WTC11 (cell line): Measurements from ENCODE around the gene CCDC136. TPM values are rescaled to one million over a fixed set of nuclear protein-coding genes. Genes with fewer than 3 reads are reported as not detected.

Source experiments
- ATAC-seq: fragments of 200-7000 bp; cut with Tn5 transposase; 2 replicates; pipeline ENCODE4 v1.10.0; 2021; ENCODE audit warnings: mild to moderate bottlenecking, moderate library complexity
- CTCF ChIA-PET: fragments of 300-600 bp; sonication (Branson Sonifier 250); formaldehyde crosslinking; loops from one replicate; lab custom pipeline; 2021; ENCODE audit warnings: antibody characterized with exemption; lab: Charles Lee
- POLR2A ChIA-PET: fragments of 350-600 bp; sonication (Branson Sonifier 250); formaldehyde crosslinking; loops from one replicate; lab custom pipeline; 2021; ENCODE audit warnings: antibody characterized with exemption; lab: Charles Lee
- DNase-seq: peaks from one replicate; pipeline ENCODE4 v3.0.0; 2021; ENCODE audit warnings: low spot score
- H3K27ac Mint-ChIP-seq: 2 replicates; pipeline ENCODE4 v1.8.0; 2021; ENCODE audit warnings: mixed read lengths
- H3K27me3 Mint-ChIP-seq: 2 replicates; pipeline ENCODE4 v1.8.0; 2021; ENCODE audit warnings: low read depth, mild to moderate bottlenecking, moderate library complexity, mixed read lengths
- H3K36me3 Mint-ChIP-seq: 2 replicates; pipeline ENCODE4 v1.8.0; 2021; ENCODE audit warnings: mixed read lengths
- H3K4me1 Mint-ChIP-seq: 2 replicates; pipeline ENCODE4 v1.8.0; 2022; ENCODE audit warnings: mixed read lengths
- H3K4me3 Mint-ChIP-seq: 2 replicates; pipeline ENCODE4 v1.8.0; 2021; ENCODE audit warnings: mild to moderate bottlenecking, moderate library complexity, mixed read lengths
- H3K9me3 Mint-ChIP-seq: 2 replicates; pipeline ENCODE4 v1.8.0; 2021; ENCODE audit warnings: mixed read lengths
- EMX1 ChIP-seq: fragments of 250-450 bp; sonication (Bioruptor Pico); IDR thresholded peaks from 2 replicates; pipeline ENCODE4 v1.8.0; 2021; ENCODE audit warnings: mild to moderate bottlenecking
- FOXJ3 ChIP-seq: sonication (generic); formaldehyde crosslinking; IDR thresholded peaks from 2 replicates; pipeline ENCODE4 v1.9.0; 2021; ENCODE audit warnings: missing genetic modification reagents, mild to moderate bottlenecking, borderline replicate concordance
- GABPB1 ChIP-seq: sonication (generic); formaldehyde crosslinking; IDR thresholded peaks from 2 replicates; pipeline ENCODE4 v1.8.1; 2023; ENCODE audit warnings: mild to moderate bottlenecking, missing genetic modification reagents
- NFE2L1 ChIP-seq: sonication (generic); formaldehyde crosslinking; IDR thresholded peaks from 2 replicates; pipeline ENCODE4 v1.8.1; 2023; ENCODE audit warnings: missing genetic modification reagents
- OVOL2 ChIP-seq: fragments of 250-450 bp; sonication (Bioruptor Pico); IDR thresholded peaks from 2 replicates; pipeline ENCODE4 v1.9.0; 2021; ENCODE audit warnings: mild to moderate bottlenecking, borderline replicate concordance
- RORB ChIP-seq: fragments of 250-450 bp; sonication (Bioruptor Pico); IDR thresholded peaks from 2 replicates; pipeline ENCODE4 v1.9.0; 2021; ENCODE audit warnings: mild to moderate bottlenecking
- TEAD1 ChIP-seq: sonication (generic); formaldehyde crosslinking; IDR thresholded peaks from 2 replicates; pipeline ENCODE4 v1.8.0; 2022; ENCODE audit warnings: mild to moderate bottlenecking, missing genetic modification reagents
- ZNF121 ChIP-seq: sonication (generic); formaldehyde crosslinking; IDR thresholded peaks from 2 replicates; pipeline ENCODE4 v1.8.0; 2023; ENCODE audit warnings: missing genetic modification reagents
- ZNF263 ChIP-seq: sonication (generic); formaldehyde crosslinking; IDR thresholded peaks from 2 replicates; pipeline ENCODE4 v1.8.1; 2022; ENCODE audit warnings: low read depth, mild to moderate bottlenecking, moderate library complexity, missing genetic modification reagents
- ZNF423 ChIP-seq: fragments of 250-450 bp; sonication (Bioruptor Pico); IDR thresholded peaks from 2 replicates; pipeline ENCODE4 v2.1.2; 2022; ENCODE audit warnings: mild to moderate bottlenecking, moderate library complexity
- total RNA-seq: library from RNA; stranded (reverse); gene quantifications from 3 replicates; pipeline ENCODE4 v1.2.3, GENCODE V29; 2021
- TF ChIP-seq, protein P1 (sequence below): fragments of 250-450 bp; sonication (Bioruptor Pico); IDR thresholded peaks from 2 replicates; pipeline ENCODE4 v1.8.0; 2021; ENCODE audit warnings: mild to moderate bottlenecking
- TF ChIP-seq, protein P2 (sequence below): sonication (generic); formaldehyde crosslinking; IDR thresholded peaks from 2 replicates; pipeline ENCODE4 v1.8.1; 2023; ENCODE audit warnings: mild to moderate bottlenecking, missing genetic modification reagents, borderline replicate concordance
- TF ChIP-seq, protein P3 (sequence below): sonication (generic); formaldehyde crosslinking; IDR thresholded peaks from 2 replicates; pipeline ENCODE4 v1.8.0; 2022; ENCODE audit warnings: missing genetic modification reagents
- TF ChIP-seq, protein P4 (sequence below): sonication (generic); formaldehyde crosslinking; IDR thresholded peaks from 2 replicates; pipeline ENCODE4 v1.8.0; 2023; ENCODE audit warnings: missing genetic modification reagents, mild to moderate bottlenecking, borderline replicate concordance
- TF ChIP-seq, protein P5 (sequence below): sonication (generic); formaldehyde crosslinking; IDR thresholded peaks from 2 replicates; pipeline ENCODE4 v1.8.1; 2022; ENCODE audit warnings: missing genetic modification reagents, borderline replicate concordance
- TF ChIP-seq, protein P6 (sequence below): fragments of 250-450 bp; sonication (Bioruptor Pico); IDR thresholded peaks from 2 replicates; pipeline ENCODE4 v1.9.0; 2021; ENCODE audit warnings: mild to moderate bottlenecking
- TF ChIP-seq, protein P7 (sequence below): fragments of 250-450 bp; sonication (Bioruptor Pico); IDR thresholded peaks from 2 replicates; pipeline ENCODE4 v1.9.0; 2021; ENCODE audit warnings: moderate library complexity, mild to moderate bottlenecking, inconsistent platforms, borderline replicate concordance

Gene CCDC136
- total RNA-seq, 1 experiment from 2014 or later: 51.0 TPM

DNA sequence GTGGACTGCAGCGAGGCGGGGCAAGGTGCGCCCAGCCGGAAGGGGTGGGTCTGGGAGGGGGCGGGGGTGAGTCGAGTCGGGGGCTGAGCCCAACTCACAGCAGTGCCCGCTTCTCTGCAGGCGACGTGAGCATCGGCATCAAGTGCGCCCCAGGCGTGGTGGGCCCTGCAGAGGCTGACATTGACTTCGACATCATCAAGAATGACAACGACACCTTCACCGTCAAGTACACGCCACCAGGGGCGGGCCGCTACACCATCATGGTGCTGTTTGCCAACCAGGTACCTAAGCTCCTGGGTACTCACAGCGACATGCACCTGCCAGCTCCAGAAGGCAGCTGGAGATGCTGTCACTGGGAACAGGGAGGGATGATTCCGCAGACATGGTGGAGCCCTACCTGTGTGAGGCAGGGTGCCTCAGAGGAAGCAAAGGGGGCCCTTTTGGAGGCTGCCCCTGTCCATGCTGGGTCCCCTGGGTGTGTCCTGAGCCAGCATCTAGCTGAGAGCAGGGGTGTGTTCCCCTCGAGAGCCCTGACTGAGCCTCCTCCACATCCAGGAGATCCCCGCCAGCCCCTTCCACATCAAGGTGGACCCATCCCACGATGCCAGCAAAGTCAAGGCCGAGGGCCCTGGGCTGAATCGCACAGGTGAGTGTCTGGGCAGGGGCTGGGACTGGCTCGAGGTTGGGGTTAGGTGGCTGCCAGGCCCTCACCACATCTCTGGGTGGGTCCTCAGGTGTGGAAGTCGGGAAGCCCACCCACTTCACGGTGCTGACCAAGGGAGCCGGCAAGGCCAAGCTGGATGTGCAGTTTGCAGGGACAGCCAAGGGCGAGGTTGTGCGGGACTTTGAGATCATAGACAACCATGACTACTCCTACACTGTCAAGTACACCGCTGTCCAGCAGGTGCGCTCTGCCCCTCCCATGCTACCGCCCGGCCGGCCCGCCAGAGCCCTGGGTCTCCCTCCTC, 51.2 kb downstream of the CCDC136 start:
- Mint-ChIP-seq H3K27ac (no peak overlapping the region), H3K4me1 (peaks cover 8% of the 10 kb centered on the region)
- TF ChIP-seq TEAD1 (CRISPR knock-in tag) (no peak), ZNF263 (CRISPR knock-in tag) (no peak), ZNF121 (CRISPR knock-in tag) (no peak), GABPB1 (CRISPR knock-in tag) (no peak), NFE2L1 (CRISPR knock-in tag) (no peak), OVOL2 (CRISPR knock-in tag) (no peak), FOXJ3 (CRISPR knock-in tag) (no peak), ZNF423 (CRISPR knock-in tag) (no peak), EMX1 (CRISPR knock-in tag) (no peak), RORB (CRISPR knock-in tag) (no peak)
- TF ChIP-seq, protein P1, sequence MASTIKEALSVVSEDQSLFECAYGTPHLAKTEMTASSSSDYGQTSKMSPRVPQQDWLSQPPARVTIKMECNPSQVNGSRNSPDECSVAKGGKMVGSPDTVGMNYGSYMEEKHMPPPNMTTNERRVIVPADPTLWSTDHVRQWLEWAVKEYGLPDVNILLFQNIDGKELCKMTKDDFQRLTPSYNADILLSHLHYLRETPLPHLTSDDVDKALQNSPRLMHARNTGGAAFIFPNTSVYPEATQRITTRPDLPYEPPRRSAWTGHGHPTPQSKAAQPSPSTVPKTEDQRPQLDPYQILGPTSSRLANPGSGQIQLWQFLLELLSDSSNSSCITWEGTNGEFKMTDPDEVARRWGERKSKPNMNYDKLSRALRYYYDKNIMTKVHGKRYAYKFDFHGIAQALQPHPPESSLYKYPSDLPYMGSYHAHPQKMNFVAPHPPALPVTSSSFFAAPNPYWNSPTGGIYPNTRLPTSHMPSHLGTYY (CRISPR knock-in tag): no peak
- TF ChIP-seq, protein P2, sequence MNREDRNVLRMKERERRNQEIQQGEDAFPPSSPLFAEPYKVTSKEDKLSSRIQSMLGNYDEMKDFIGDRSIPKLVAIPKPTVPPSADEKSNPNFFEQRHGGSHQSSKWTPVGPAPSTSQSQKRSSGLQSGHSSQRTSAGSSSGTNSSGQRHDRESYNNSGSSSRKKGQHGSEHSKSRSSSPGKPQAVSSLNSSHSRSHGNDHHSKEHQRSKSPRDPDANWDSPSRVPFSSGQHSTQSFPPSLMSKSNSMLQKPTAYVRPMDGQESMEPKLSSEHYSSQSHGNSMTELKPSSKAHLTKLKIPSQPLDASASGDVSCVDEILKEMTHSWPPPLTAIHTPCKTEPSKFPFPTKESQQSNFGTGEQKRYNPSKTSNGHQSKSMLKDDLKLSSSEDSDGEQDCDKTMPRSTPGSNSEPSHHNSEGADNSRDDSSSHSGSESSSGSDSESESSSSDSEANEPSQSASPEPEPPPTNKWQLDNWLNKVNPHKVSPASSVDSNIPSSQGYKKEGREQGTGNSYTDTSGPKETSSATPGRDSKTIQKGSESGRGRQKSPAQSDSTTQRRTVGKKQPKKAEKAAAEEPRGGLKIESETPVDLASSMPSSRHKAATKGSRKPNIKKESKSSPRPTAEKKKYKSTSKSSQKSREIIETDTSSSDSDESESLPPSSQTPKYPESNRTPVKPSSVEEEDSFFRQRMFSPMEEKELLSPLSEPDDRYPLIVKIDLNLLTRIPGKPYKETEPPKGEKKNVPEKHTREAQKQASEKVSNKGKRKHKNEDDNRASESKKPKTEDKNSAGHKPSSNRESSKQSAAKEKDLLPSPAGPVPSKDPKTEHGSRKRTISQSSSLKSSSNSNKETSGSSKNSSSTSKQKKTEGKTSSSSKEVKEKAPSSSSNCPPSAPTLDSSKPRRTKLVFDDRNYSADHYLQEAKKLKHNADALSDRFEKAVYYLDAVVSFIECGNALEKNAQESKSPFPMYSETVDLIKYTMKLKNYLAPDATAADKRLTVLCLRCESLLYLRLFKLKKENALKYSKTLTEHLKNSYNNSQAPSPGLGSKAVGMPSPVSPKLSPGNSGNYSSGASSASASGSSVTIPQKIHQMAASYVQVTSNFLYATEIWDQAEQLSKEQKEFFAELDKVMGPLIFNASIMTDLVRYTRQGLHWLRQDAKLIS: no peak
- TF ChIP-seq, protein P3, sequence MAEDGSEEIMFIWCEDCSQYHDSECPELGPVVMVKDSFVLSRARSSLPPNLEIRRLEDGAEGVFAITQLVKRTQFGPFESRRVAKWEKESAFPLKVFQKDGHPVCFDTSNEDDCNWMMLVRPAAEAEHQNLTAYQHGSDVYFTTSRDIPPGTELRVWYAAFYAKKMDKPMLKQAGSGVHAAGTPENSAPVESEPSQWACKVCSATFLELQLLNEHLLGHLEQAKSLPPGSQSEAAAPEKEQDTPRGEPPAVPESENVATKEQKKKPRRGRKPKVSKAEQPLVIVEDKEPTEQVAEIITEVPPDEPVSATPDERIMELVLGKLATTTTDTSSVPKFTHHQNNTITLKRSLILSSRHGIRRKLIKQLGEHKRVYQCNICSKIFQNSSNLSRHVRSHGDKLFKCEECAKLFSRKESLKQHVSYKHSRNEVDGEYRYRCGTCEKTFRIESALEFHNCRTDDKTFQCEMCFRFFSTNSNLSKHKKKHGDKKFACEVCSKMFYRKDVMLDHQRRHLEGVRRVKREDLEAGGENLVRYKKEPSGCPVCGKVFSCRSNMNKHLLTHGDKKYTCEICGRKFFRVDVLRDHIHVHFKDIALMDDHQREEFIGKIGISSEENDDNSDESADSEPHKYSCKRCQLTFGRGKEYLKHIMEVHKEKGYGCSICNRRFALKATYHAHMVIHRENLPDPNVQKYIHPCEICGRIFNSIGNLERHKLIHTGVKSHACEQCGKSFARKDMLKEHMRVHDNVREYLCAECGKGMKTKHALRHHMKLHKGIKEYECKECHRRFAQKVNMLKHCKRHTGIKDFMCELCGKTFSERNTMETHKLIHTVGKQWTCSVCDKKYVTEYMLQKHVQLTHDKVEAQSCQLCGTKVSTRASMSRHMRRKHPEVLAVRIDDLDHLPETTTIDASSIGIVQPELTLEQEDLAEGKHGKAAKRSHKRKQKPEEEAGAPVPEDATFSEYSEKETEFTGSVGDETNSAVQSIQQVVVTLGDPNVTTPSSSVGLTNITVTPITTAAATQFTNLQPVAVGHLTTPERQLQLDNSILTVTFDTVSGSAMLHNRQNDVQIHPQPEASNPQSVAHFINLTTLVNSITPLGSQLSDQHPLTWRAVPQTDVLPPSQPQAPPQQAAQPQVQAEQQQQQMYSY (CRISPR knock-in tag): no peak
- TF ChIP-seq, protein P4, sequence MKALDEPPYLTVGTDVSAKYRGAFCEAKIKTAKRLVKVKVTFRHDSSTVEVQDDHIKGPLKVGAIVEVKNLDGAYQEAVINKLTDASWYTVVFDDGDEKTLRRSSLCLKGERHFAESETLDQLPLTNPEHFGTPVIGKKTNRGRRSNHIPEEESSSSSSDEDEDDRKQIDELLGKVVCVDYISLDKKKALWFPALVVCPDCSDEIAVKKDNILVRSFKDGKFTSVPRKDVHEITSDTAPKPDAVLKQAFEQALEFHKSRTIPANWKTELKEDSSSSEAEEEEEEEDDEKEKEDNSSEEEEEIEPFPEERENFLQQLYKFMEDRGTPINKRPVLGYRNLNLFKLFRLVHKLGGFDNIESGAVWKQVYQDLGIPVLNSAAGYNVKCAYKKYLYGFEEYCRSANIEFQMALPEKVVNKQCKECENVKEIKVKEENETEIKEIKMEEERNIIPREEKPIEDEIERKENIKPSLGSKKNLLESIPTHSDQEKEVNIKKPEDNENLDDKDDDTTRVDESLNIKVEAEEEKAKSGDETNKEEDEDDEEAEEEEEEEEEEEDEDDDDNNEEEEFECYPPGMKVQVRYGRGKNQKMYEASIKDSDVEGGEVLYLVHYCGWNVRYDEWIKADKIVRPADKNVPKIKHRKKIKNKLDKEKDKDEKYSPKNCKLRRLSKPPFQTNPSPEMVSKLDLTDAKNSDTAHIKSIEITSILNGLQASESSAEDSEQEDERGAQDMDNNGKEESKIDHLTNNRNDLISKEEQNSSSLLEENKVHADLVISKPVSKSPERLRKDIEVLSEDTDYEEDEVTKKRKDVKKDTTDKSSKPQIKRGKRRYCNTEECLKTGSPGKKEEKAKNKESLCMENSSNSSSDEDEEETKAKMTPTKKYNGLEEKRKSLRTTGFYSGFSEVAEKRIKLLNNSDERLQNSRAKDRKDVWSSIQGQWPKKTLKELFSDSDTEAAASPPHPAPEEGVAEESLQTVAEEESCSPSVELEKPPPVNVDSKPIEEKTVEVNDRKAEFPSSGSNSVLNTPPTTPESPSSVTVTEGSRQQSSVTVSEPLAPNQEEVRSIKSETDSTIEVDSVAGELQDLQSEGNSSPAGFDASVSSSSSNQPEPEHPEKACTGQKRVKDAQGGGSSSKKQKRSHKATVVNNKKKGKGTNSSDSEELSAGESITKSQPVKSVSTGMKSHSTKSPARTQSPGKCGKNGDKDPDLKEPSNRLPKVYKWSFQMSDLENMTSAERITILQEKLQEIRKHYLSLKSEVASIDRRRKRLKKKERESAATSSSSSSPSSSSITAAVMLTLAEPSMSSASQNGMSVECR: no peak
- TF ChIP-seq, protein P5, sequence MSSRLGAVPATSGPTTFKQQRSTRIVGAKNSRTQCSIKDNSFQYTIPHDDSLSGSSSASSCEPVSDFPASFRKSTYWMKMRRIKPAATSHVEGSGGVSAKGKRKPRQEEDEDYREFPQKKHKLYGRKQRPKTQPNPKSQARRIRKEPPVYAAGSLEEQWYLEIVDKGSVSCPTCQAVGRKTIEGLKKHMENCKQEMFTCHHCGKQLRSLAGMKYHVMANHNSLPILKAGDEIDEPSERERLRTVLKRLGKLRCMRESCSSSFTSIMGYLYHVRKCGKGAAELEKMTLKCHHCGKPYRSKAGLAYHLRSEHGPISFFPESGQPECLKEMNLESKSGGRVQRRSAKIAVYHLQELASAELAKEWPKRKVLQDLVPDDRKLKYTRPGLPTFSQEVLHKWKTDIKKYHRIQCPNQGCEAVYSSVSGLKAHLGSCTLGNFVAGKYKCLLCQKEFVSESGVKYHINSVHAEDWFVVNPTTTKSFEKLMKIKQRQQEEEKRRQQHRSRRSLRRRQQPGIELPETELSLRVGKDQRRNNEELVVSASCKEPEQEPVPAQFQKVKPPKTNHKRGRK (CRISPR knock-in tag): no peak
- TF ChIP-seq, protein P6, sequence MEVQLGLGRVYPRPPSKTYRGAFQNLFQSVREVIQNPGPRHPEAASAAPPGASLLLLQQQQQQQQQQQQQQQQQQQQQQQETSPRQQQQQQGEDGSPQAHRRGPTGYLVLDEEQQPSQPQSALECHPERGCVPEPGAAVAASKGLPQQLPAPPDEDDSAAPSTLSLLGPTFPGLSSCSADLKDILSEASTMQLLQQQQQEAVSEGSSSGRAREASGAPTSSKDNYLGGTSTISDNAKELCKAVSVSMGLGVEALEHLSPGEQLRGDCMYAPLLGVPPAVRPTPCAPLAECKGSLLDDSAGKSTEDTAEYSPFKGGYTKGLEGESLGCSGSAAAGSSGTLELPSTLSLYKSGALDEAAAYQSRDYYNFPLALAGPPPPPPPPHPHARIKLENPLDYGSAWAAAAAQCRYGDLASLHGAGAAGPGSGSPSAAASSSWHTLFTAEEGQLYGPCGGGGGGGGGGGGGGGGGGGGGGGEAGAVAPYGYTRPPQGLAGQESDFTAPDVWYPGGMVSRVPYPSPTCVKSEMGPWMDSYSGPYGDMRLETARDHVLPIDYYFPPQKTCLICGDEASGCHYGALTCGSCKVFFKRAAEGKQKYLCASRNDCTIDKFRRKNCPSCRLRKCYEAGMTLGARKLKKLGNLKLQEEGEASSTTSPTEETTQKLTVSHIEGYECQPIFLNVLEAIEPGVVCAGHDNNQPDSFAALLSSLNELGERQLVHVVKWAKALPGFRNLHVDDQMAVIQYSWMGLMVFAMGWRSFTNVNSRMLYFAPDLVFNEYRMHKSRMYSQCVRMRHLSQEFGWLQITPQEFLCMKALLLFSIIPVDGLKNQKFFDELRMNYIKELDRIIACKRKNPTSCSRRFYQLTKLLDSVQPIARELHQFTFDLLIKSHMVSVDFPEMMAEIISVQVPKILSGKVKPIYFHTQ (CRISPR knock-in tag): no peak
- TF ChIP-seq, protein P7, sequence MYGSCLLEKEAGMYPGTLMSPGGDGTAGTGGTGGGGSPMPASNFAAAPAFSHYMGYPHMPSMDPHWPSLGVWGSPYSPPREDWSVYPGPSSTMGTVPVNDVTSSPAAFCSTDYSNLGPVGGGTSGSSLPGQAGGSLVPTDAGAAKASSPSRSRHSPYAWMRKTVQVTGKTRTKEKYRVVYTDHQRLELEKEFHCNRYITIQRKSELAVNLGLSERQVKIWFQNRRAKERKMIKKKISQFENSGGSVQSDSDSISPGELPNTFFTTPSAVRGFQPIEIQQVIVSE (CRISPR knock-in tag): no peak

More for the DNA sequence above, 51.2 kb downstream of the CCDC136 start:
- Mint-ChIP-seq H3K27me3 (no peaks in the 10 kb centered on the region; the same call in 1 of the 2 replicates), H3K36me3 (no peaks in the 10 kb centered on the region), H3K9me3 (no peaks in the 10 kb centered on the region), H3K4me3 (no peak overlapping the region)
- ATAC-seq (no peak), DNase-seq (no peak)
- POLR2A ChIA-PET: no interaction called here
- CTCF ChIA-PET: interaction anchor here (0.6 to 4.4 kb wide), 31 partner anchors 8 to 367 kb away, joined by 3 to 97 read pairs (median 4); partner anchors contain the start of genes ATP6V1F, CALU, CCDC136 and KCP
